GM18907 (cell line): ENCODE measurements around the gene MGAT4C.

Experiments
- ATAC-seq: cut with Tn5 transposase; IDR thresholded peaks from one replicate; pipeline ENCODE4 v1.9.1; 2021; ENCODE audit warnings: mild to moderate bottlenecking, moderate library complexity; ENCODE audit not compliant: unreplicated experiment

Gene MGAT4C

DNA sequence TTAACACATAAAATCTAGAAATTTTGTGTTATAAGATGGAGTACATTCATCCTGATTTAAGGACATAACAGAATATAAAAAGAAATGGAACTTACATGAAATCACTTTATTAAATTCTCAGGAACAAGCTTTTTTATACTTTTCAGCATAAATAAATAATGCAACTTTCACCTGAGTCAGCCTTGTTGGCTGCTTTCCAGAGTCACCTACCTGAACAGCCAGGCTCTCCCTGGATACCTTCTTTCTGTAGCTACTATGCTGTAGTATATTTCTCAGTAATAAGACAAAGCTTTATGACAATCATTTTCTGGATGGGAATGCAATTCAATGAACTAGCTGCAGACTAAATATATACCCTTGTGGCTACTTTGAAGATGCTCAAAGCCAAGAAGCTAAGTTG is 270.2 kb downstream of the MGAT4C start:
- no peak for ATAC-seq

DNA sequence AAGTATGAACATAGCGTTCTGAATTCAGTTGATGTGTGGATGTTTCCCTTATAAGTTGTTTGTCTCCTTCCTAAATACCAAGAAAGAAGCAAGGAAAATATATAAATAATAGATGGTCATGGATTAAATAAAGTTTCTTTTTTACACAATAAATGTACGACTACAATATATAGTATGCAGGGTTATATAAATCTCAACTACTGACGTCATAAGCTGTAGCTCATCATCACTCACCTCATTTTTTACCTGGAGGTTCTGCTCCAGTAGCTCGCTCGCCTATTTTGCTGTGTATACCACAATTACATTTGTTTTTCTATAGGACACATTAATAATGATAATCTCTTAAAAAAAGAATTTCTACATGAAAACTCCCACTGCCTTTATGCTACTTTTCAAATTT is 272.6 kb downstream of the MGAT4C start:
- ATAC-seq: no peak

- no peak for ATAC-seq
Observed at GRCh38 chr12:85979641-85980040, 276.6 kb downstream of the MGAT4C start.

GRCh38 chr12:85975716-85976115 is 280.5 kb downstream of the MGAT4C start:
- ATAC-seq: no peak

DNA sequence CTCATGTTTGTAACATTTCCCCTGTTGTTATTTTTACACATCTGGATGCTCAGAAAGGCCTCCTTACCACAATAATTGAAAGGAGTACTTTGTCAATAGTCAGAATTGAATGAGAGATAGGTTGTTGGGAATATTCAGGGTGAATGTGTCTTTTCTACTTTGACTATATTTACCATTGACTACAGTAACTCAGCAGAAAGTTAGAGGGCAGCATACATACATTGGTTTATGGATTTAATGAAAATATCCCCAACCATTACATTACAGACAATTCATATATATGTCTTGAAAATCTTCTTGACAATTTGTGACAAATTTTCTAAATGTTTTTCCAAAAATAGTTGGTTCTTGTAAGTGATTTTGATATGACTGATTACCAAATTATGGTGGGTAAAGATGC is 284.4 kb downstream of the MGAT4C start:
- ATAC-seq: no peak

DNA sequence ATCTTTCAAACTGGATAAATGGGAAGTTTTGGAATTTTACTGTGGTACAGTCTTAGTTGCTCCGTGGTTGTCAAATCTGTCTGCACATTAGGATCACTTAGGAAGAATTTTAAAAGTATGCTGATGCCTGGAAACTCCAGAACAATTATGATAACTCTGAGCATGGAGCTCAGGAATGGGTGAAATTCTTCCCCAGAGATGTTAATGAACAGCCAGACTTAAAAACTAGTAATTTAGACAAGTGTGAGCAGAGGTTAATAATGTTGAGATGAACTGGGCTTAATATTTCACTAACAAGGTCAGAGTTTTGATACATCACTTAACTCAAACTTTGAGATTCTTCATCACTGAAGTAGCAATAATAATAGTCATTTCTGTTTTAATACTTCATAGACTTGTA is 287.6 kb downstream of the MGAT4C start:
- no peak for ATAC-seq

- no peak for ATAC-seq
Observed at GRCh38 chr12:85963326-85963725, 292.9 kb downstream of the MGAT4C start.

GRCh38 chr12:85956081-85956480 is 300.1 kb downstream of the MGAT4C start:
- ATAC-seq: no peak

DNA sequence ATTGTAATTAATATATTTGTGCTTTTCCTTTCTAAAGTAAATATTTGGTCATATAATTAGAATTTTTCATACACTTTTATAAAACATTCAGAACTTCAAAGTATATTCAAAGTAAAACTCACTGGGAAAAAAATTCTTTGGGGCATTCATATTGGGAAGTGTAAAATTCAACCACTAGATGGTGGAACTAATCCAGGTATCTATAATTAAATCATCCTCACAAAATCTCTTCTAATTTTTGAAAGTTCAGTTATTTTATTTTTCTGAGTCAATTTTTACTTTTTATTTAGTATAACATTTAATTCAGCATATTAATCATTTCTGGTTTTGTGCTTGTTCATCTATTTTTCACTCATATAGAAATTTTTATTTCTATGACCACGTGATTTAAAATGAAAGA is 301.1 kb downstream of the MGAT4C start:
- no peak for ATAC-seq

DNA sequence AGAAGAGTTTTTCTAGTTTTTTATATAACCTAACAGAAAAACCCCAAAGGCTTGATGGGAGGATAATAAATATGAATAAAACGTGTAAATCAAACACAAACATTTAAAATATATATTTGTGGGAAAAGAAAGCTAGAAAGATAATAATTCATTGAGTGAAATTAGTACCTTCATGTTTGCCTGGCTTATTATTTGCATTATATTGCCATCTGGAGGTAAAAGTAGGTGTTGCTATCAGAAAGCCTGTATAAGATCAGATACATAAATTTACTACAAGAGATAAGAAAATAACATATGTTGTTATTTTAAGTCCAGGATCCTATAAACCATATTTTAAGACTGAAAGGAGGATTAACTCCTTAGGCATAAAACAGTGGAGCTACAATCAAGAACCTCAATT is 304.4 kb downstream of the MGAT4C start:
- ATAC-seq: no peak

GRCh38 chr12:85949253-85949652 is 306.9 kb downstream of the MGAT4C start:
- no peak for ATAC-seq

- no peak for ATAC-seq
Observed at GRCh38 chr12:85948340-85948739, 307.9 kb downstream of the MGAT4C start.

DNA sequence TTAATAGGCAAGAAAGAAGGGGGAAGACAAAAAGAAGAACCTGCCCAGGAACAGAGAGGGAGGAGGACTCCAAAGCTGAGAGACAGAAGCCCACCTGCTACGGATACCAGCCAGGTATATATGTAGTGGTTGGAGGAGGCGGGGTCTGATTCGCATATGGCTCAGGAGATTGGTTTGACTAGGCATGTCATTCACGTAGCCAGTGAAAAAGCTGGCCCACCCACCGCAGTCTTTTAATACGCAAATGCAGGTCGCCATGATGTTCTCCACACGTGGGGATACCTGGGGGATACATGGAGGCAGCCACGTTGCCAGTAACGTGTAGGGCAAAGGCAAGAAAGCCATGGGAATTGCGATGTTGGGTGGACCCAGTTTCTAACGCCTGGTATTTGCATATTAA is 308.9 kb downstream of the MGAT4C start:
- no peak for ATAC-seq

DNA sequence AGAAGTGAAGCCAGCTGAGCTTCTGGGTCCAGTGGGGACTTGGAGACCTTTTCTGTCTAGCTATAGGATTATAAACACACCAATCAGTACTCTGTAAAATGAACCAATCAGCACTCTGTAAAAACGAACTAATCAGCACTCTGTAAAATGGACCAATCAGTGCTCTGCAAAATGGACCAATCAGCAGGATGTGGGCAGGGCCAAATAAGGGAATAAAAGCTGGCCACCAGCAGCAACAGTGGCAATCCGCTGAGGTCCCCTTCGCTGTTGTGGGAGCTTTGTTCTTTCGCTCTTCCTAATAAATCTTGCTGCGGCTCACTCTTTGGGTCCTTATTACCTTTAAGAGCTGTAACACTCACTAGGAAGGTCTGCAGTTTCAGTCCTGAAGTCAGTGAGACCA is 309.8 kb downstream of the MGAT4C start:
- no peak for ATAC-seq

DNA sequence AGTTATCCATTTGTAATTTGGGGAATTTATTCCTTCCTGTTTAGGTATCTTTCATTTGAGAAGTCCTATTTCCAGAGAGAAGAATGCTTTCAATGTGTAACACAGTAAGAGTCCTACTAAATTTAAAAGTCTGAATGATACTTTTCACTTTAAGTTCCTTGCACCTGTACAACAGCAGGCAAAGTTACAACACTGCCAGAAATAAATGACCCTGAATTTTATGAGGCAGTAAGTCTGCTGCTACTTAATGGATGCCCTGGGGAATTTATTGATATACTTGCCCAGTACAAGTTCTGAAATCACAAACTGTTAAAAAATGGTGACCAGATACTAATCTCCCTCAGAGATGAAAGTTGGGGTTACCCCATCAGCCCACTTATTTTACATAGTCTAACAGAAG is 329.0 kb downstream of the MGAT4C start:
- ATAC-seq: no peak

- peak; percentile 57 for ATAC-seq
Observed at GRCh38 chr12:85923767-85924331, 332.3 kb downstream of the MGAT4C start.

GRCh38 chr12:85920324-85920947 is 335.8 kb downstream of the MGAT4C start:
- ATAC-seq: peak; percentile 76
